GM06990 (cell line): ENCODE measurements around the gene TRAF3.
"Not testable (repeated sequence)": the region's sequence is repeated elsewhere in the genome, so short reads cannot be mapped to it uniquely, and the experiment has no call there.

Experiments
- DNase-seq: peaks from one replicate; pipeline ENCODE4 v3.0.0-alpha.2; 2011; ENCODE audit not compliant: insufficient read length; ENCODE audit errors: extremely low read depth
- H3K27me3 ChIP-seq: replicated peaks from 2 replicates; pipeline ENCODE4 v1.6.0; 2011; ENCODE audit warnings: low read length; ENCODE audit not compliant: control insufficient read depth, insufficient read depth
- H3K36me3 ChIP-seq: 2 replicates; pipeline ENCODE4 v1.5.1; 2011; ENCODE audit warnings: low read length; ENCODE audit not compliant: control insufficient read depth, insufficient read depth
- H3K4me3 ChIP-seq: replicated peaks from 2 replicates; pipeline ENCODE4 v1.5.1; 2011; ENCODE audit warnings: low read depth, mild to moderate bottlenecking, control low read depth, low read length
- TF ChIP-seq, protein P1 (sequence below): IDR thresholded peaks from 2 replicates; pipeline ENCODE4 v1.5.1; 2011; ENCODE audit warnings: low read length, control low read depth, mild to moderate bottlenecking, inconsistent platforms; ENCODE audit not compliant: insufficient read depth, poor library complexity, severe bottlenecking

Gene TRAF3

DNA sequence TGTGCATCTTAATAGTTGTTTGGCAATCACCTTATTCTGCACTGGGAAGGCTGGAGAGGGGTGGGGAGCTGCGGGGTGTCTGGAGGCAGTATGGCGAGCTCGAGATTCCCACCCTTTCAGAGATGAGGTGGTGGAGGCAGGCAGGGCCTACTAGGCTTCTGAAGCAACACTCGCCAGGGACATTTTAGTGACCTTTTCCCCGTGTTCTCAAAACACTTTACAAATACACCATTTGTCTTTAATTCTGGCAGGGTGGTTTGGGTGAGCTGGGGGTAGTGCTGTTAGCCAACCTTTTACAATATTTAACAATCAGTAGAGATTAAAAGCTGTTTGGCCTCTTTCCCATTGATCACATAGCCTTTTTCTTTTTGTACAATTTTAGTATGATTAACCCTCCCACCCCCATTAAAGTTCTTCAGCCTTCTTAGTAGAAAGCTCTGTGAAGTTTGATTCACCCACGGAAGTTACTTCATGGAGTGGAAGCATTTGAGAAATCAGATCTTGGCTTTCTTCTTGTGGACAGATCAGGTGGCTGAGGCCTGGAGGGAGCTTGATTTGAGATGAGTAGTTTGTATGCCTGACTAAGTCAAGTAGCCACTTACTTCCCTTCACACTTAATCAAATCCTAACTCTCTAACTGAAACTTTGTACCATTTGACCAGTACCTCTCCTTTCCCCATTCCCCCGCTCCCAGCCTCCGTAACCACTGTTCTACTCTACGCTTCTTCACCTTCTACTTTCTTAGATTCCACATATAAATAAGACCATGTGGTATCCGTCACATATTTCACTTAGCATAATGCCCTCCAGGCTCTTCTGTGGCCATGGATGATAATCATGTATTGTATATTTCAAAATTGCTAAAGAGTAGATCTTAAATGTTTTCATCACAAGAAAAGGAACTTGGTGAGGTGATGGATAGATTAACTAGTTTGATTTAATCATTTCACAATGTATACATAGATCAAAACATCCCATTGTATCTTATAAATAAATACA is 41.0 kb downstream of the TRAF3 start:
- TF ChIP-seq, protein P1, sequence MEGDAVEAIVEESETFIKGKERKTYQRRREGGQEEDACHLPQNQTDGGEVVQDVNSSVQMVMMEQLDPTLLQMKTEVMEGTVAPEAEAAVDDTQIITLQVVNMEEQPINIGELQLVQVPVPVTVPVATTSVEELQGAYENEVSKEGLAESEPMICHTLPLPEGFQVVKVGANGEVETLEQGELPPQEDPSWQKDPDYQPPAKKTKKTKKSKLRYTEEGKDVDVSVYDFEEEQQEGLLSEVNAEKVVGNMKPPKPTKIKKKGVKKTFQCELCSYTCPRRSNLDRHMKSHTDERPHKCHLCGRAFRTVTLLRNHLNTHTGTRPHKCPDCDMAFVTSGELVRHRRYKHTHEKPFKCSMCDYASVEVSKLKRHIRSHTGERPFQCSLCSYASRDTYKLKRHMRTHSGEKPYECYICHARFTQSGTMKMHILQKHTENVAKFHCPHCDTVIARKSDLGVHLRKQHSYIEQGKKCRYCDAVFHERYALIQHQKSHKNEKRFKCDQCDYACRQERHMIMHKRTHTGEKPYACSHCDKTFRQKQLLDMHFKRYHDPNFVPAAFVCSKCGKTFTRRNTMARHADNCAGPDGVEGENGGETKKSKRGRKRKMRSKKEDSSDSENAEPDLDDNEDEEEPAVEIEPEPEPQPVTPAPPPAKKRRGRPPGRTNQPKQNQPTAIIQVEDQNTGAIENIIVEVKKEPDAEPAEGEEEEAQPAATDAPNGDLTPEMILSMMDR = no peak
- no peak for DNase-seq
- Histone ChIP-seq H3K36me3 (peaks cover 2% of the 10 kb centered on the region; the same call in 1 of the 2 replicates), H3K27me3 (no peaks in the 10 kb centered on the region), H3K4me3 (peak overlapping the region; percentile 20; the same call in 1 of the 2 replicates)

DNA sequence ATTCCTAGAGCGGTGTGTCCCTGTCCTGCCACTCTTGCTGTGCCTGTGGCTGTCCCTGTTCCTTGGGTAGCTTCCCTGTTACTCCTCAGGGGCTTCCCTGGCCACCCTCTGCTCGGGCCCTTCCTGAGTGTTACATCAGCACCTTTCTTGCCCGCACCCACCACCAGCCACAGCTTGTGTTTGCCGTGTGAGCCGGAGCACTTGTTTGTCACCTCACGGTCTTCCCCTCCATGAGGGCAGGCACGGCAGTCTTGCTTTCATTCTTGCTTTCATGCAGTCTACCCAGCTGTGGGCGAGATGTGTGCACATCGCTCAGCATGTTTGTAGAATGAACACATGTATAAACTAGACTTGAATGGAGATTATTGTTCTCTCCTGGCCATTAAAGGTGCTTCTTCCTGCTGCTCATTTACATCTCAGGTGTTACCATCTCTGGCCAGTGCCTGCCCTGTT is 42.0 kb downstream of the TRAF3 start:
- DNase-seq = peak; percentile 75
- peaks cover 2% of the 10 kb centered on the region; the same call in 1 of the 2 replicates for H3K36me3 ChIP-seq
- TF ChIP-seq, protein P1 = no peak
- H3K4me3 ChIP-seq = peak overlapping the region; percentile 62
- no peaks in the 10 kb centered on the region for H3K27me3 ChIP-seq

DNA sequence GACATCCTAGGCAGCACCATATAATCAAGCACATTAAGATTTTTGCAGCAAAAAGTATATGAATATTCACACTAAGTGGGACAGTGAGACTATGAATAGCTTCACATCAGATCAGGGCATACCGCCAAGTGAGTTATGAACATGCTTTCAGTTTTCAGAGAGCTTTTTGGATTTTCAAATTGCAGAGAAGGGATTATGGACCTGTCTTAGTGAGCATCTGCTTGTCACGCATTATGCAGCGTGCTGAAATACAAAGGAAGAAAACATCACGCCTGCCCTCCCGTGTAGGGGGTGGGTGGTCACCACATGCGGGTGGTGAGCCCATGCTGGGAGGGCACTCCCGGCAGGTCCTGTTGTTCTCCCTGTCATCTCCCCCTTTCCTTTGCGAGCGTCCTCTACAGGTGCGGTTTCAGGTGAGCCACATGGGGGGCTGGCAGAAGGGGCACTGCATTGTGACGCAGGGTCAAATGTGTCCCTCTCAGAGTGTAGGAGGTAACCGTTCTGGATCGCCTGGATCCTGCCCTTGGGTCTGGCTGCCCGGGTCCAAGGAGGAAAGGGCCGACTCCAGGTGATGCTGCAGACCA is 42.6 kb downstream of the TRAF3 start:
- no peak for DNase-seq
- H3K27me3 ChIP-seq = no peaks in the 10 kb centered on the region
- H3K36me3 ChIP-seq = no peaks in the 10 kb centered on the region; the same call in 1 of the 2 replicates
- peak overlapping the region; percentile 62 for H3K4me3 ChIP-seq
- TF ChIP-seq, protein P1 = peak; percentile 12

DNA sequence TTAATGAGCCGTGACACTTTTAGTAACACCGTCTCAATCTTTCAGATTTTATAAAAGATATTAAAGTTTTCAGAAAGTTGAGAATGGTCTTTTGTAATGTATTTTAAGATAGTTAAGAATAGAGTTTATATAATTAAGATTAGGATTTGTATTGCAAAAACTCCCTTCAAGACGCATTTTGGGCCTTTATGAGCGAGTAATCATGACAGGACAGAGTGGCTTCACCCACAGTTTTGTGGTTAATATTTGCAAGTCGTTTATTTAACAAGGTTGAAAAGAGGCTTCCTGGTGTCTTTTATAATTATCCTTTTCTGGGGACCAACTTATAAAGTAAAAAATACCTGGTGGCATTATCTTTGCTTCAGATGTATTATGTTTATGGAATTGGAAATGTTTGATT is 44.0 kb downstream of the TRAF3 start:
- TF ChIP-seq, protein P1 = no peak
- no peak for DNase-seq
- no peak overlapping the region; the same call in 1 of the 2 replicates for H3K4me3 ChIP-seq
- no peaks in the 10 kb centered on the region for H3K27me3 ChIP-seq
- peaks cover 4% of the 10 kb centered on the region for H3K36me3 ChIP-seq

DNA sequence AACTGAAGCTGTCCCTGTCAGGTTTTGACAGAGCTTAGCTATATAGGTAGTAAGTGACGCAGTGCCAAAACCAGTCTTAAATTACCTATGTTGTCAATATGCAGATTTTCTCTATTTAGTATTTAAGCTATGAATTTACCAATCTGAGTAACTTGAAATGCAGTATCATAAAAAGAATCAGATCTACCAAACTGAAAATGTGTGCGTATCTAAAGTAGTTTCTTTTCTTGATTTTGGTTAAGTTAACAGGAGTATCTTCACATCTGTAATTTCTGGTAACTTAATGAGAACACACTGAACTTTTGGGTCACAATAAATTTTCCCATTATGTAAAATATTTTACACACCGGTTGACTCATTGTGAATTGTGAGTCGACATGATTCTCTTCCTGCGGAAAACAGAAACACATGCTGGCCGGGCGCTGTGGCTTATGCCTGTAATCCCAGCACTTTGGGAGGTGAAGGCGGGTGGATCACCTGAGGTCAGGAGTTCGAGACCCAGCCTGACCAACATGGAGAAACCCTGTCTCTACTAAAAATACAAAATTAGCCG is 45.1 kb downstream of the TRAF3 start:
- DNase-seq = peak; percentile 74
- Histone ChIP-seq H3K4me3 (peak overlapping the region; percentile 26), H3K36me3 (peaks cover 8% of the 10 kb centered on the region), H3K27me3 (no peaks in the 10 kb centered on the region)
- TF ChIP-seq, protein P1 = no peak

DNA sequence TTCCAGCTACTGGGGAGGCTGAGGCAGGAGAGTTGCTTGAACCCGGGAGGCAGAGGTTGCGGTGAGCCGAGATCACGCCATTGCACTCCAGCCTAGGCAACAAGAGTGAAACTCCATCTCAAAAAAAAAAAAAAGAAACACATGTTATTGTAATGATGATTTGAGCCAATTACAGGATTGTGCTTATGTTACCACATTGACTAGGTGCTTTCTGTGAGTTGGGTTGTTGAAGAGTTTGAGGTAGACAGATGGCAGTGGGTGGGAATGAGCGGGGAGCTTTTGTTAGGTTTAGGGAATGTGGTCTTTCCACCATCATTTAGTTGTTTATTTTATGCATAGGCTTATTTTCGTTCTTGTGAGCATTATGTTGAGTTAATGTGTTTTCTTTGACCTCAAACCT is 45.6 kb downstream of the TRAF3 start:
- not testable (repeated sequence) for DNase-seq, H3K27me3 ChIP-seq
- peak overlapping the region; percentile 19 for H3K4me3 ChIP-seq

More for the DNA sequence above, 45.6 kb downstream of the TRAF3 start:
- H3K36me3 ChIP-seq = peaks cover 11% of the 10 kb centered on the region
